Trophoblast cell (in vitro differentiated cells and primary cell): Measurements from ENCODE around the gene FSCN2.

Source experiments
- DNase-seq, 2 donors: peaks; one replicate each; pipeline ENCODE4 v3.0.0-alpha.2; 2016
- H2AFZ ChIP-seq: 2 replicates; pipeline ENCODE4 v1.6.1; 2013; ENCODE audit warnings: low read length, moderate library complexity, mild to moderate bottlenecking; ENCODE audit not compliant: insufficient read depth, poor library complexity
- H2AK5ac ChIP-seq: 2 replicates; pipeline ENCODE4 v1.6.1; 2013; ENCODE audit warnings: mild to moderate bottlenecking, low read length
- H2BK120ac ChIP-seq: 2 replicates; pipeline ENCODE4 v1.6.1; 2013; ENCODE audit warnings: low read length, mild to moderate bottlenecking, moderate library complexity; ENCODE audit not compliant: insufficient read depth, poor library complexity
- H2BK12ac ChIP-seq: 2 replicates; pipeline ENCODE4 v1.6.1; 2013; ENCODE audit warnings: mild to moderate bottlenecking, low read length, moderate library complexity
- H2BK5ac ChIP-seq: 2 replicates; pipeline ENCODE4 v1.6.1; 2013; ENCODE audit warnings: low read length, low read depth, moderate library complexity, mild to moderate bottlenecking; ENCODE audit not compliant: poor library complexity
- H3K14ac ChIP-seq: 2 replicates; pipeline ENCODE4 v1.6.1; 2013; ENCODE audit warnings: mild to moderate bottlenecking, low read length
- H3K18ac ChIP-seq: 2 replicates; pipeline ENCODE4 v1.6.1; 2013; ENCODE audit warnings: mild to moderate bottlenecking, low read length
- H3K23ac ChIP-seq: 2 replicates; pipeline ENCODE4 v1.6.1; 2013; ENCODE audit warnings: low read length
- H3K27ac ChIP-seq: 2 replicates; pipeline ENCODE4 v1.5.1; 2013; ENCODE audit warnings: low read depth, mild to moderate bottlenecking, inconsistent platforms, low read length, moderate library complexity
- H3K27me3 ChIP-seq: 2 replicates; pipeline ENCODE4 v1.6.1; 2013; ENCODE audit warnings: inconsistent platforms, mild to moderate bottlenecking, low read length, moderate library complexity; ENCODE audit not compliant: insufficient read depth
- H3K36me3 ChIP-seq, 2 experiments: 1 replicate in 1 of 2; 2 replicates in 1 of 2; pipeline ENCODE4 v1.6.1; 2013; ENCODE audit warnings: low read length in 2 of 2, mild to moderate bottlenecking in 2 of 2, moderate library complexity in 1 of 2; ENCODE audit not compliant: insufficient read depth in 2 of 2, control insufficient read depth in 1 of 2
- H3K4ac ChIP-seq: 2 replicates; pipeline ENCODE4 v1.6.1; 2013; ENCODE audit warnings: low read depth, mild to moderate bottlenecking, low read length, moderate library complexity
- H3K4me1 ChIP-seq, 2 experiments: 1 replicate in 1 of 2; 2 replicates in 1 of 2; pipeline ENCODE4 v1.6.1; 2013; ENCODE audit warnings: low read length in 2 of 2, mild to moderate bottlenecking in 2 of 2, moderate library complexity in 1 of 2; ENCODE audit not compliant: insufficient read depth in 2 of 2, control insufficient read depth in 1 of 2
- H3K4me2 ChIP-seq: 2 replicates; pipeline ENCODE4 v1.6.1; 2013; ENCODE audit warnings: inconsistent platforms, mild to moderate bottlenecking, low read length, moderate library complexity
- H3K4me3 ChIP-seq: 2 replicates; pipeline ENCODE4 v1.5.1; 2013; ENCODE audit warnings: mild to moderate bottlenecking, low read depth, low read length, inconsistent platforms
- H3K79me1 ChIP-seq: one replicate; pipeline ENCODE4 v1.6.1; 2013; ENCODE audit warnings: low read length
- H3K79me2 ChIP-seq: 2 replicates; pipeline ENCODE4 v1.6.1; 2013; ENCODE audit warnings: low read length, mild to moderate bottlenecking; ENCODE audit not compliant: control insufficient read depth, insufficient read depth, poor library complexity
- H3K9ac ChIP-seq: 2 replicates; pipeline ENCODE4 v1.6.1; 2013; ENCODE audit warnings: mild to moderate bottlenecking, low read length
- H3K9me3 ChIP-seq: 2 replicates; pipeline ENCODE4 v1.6.1; 2013; ENCODE audit warnings: low read depth, mild to moderate bottlenecking, control low read depth, inconsistent platforms, low read length; ENCODE audit not compliant: insufficient read depth
- H4K12ac ChIP-seq: 2 replicates; pipeline ENCODE4 v1.6.1; 2013; ENCODE audit warnings: low read depth, mild to moderate bottlenecking, low read length, moderate library complexity
- H4K8ac ChIP-seq: 2 replicates; pipeline ENCODE4 v1.6.1; 2013; ENCODE audit warnings: low read depth, mild to moderate bottlenecking, low read length, moderate library complexity
- H4K91ac ChIP-seq: one replicate; pipeline ENCODE4 v1.6.1; 2013; ENCODE audit warnings: low read depth, mild to moderate bottlenecking, low read length, moderate library complexity
- WGBS: extraction: QIAGEN DNeasy Blood & Tissue Kit; methylation state at CpG from one replicate; pipeline ENCODE4 v1.1.7; 2013; ENCODE audit warnings: missing lambda C conversion rate; ENCODE audit not compliant: insufficient read length, insufficient coverage; ENCODE audit errors: extremely low coverage; 5-methylcytosine and 5-hydroxymethylcytosine counted together

Gene FSCN2

DNA sequence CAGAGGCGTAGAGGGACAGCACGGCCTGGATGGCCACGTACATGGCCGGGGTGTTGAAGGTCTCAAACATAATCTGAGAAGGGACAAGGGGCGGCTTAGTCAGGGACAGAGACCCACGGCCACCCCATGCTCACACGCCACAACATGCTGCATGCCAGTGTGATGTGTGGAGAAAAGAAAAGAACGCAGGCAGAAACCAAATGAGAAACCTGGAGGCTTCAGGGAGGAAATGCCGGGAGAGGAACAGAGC, 16.7 kb upstream of the FSCN2 start:
- H2BK5ac ChIP-seq, result no peak overlapping the region
- no peak overlapping the region for H2BK12ac ChIP-seq
- WGBS, result no CpG with 5 or more reads among the region's 9 CpGs
- H3K4ac ChIP-seq, result peak overlapping the region; percentile 82
- no peak overlapping the region for H3K27ac ChIP-seq
- H3K18ac ChIP-seq, result no peak overlapping the region
- no peak overlapping the region for H3K14ac ChIP-seq
- H2AFZ ChIP-seq, result no peak overlapping the region
- no peak for DNase-seq
- peaks cover 32% of the 10 kb centered on the region for H3K79me1 ChIP-seq
- H3K9me3 ChIP-seq, result peaks cover 8% of the 10 kb centered on the region
- H3K4me2 ChIP-seq, result peak overlapping the region; percentile 70
- H3K4me3 ChIP-seq, result peak overlapping the region; percentile 94
- no peaks in the 10 kb centered on the region for H3K27me3 ChIP-seq
- peaks cover 48% of the 10 kb centered on the region for H3K79me2 ChIP-seq
- H2AK5ac ChIP-seq, result no peak overlapping the region
- peaks cover 13 to 15% of the 10 kb centered on the region in 2 experiments for H3K4me1 ChIP-seq
- no peak overlapping the region for H4K8ac ChIP-seq
- H4K12ac ChIP-seq, result no peak overlapping the region
- no peak overlapping the region for H2BK120ac ChIP-seq
- no peak overlapping the region for H4K91ac ChIP-seq
- H3K9ac ChIP-seq, result peak overlapping the region; percentile 90
- no peak overlapping the region for H3K23ac ChIP-seq
- H3K36me3 ChIP-seq, result peaks cover 30 to 38% of the 10 kb centered on the region in 2 experiments

DNA sequence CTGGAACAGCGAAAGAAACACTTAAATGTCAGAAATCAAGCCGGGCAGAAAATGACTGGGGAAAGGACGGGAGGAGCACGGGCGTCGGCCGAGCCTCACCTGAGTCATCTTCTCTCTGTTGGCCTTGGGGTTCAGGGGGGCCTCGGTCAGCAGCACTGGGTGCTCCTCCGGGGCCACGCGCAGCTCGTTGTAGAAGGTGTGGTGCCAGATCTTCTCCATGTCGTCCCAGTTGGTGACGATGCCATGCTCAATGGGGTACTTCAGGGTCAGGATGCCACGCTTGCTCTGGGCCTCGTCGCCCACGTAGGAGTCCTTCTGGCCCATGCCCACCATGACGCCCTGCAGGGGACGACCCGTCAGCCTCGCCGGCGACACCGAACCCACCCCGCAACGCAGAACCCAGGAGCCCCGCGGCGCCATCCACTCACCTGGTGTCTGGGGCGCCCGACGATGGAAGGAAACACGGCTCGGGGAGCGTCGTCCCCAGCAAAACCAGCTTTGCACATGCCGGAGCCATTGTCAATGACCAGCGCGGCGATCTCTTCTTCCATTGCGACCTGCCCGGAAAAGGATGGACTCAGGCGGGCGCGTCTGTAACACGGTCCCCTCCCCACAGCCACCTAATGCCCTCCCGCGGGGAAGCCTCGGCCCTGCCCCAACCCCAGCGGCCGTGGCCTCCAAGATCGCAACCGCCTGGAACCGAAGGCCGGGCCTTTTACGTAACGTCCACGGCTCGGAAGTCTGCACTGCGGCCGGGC, 16.2 kb upstream of the FSCN2 start:
- peak overlapping the region; percentile 14 for H4K12ac ChIP-seq
- peaks cover 33% of the 10 kb centered on the region for H3K79me1 ChIP-seq
- no CpG with 5 or more reads among the region's 62 CpGs for WGBS
- no peak overlapping the region for H2AFZ ChIP-seq
- peak overlapping the region; percentile 95 for H3K14ac ChIP-seq
- no peak overlapping the region for H4K91ac ChIP-seq
- peak overlapping the region; percentile 77 for H3K27ac ChIP-seq
- H3K9me3 ChIP-seq, result peaks cover 8% of the 10 kb centered on the region
- H3K18ac ChIP-seq, result peak overlapping the region; percentile 4
- peak overlapping the region; percentile 62 for H2AK5ac ChIP-seq
- H3K23ac ChIP-seq, result no peak overlapping the region
- no peaks in the 10 kb centered on the region for H3K27me3 ChIP-seq
- DNase-seq, result peak in 1 of 2 donors; percentile 51
- peak overlapping the region; percentile 82 for H3K4ac ChIP-seq
- peak overlapping the region; percentile 33 for H4K8ac ChIP-seq
- H2BK12ac ChIP-seq, result no peak overlapping the region
- peak overlapping the region; percentile 94 for H3K4me3 ChIP-seq
- H3K36me3 ChIP-seq, result peaks cover 30 to 38% of the 10 kb centered on the region in 2 experiments
- H3K9ac ChIP-seq, result peak overlapping the region; percentile 90
- peaks cover 18 to 19% of the 10 kb centered on the region in 2 experiments for H3K4me1 ChIP-seq
- H2BK5ac ChIP-seq, result peak overlapping the region; percentile 73
- H2BK120ac ChIP-seq, result peak overlapping the region; percentile 48
- H3K79me2 ChIP-seq, result peaks cover 49% of the 10 kb centered on the region
- H3K4me2 ChIP-seq, result peak overlapping the region; percentile 70

DNA sequence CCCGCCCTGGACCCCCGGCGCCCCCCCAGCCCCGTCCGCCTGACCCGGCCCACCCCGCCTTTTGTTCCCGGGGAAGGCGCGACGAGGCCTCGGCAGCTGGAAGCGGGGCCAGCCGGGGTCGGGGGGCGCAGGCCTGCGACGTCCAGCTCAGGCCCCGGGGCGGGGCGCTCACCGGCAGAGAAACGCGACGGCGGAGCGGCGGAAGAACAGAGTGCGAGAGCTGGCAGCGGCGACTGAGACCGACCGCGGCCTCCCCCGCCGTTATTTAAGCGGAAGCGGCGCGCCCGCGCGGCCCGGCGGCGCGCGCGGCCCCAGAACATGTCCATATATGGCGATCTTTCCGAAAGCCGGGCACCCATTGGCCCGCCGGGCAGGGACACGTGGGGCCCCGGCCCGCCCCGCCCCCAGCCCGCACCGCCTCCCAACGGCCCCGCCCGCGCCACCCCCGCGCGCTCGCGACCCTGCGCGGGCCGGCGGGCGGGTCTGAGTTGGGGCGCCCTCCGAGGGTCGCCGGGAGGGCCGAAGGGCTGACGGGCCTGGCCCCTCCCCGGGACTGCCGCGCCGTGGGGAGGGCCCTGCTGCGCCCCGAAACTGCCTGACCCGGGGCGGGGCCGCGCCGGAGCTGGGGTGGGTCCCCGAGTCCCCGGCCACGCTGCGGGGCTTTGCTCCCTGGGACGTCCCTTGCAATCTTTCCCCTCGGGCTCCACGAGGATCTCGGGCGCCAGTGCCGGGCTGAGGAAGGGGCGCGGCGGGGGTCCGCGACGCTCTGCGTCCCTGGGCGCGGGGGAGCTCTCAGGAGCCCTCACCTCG, 15.4 kb upstream of the FSCN2 start, which contains the start of gene ACTG1:
Gene ACTG1, minus strand, starts transcription at position 238 of the 810 bp plus-strand sequence. CDS start 445 bp downstream, outside the sequence.
- H3K36me3 ChIP-seq, result peaks cover 30 to 38% of the 10 kb centered on the region in 2 experiments
- no CpG with 5 or more reads among the region's 111 CpGs for WGBS

DNA sequence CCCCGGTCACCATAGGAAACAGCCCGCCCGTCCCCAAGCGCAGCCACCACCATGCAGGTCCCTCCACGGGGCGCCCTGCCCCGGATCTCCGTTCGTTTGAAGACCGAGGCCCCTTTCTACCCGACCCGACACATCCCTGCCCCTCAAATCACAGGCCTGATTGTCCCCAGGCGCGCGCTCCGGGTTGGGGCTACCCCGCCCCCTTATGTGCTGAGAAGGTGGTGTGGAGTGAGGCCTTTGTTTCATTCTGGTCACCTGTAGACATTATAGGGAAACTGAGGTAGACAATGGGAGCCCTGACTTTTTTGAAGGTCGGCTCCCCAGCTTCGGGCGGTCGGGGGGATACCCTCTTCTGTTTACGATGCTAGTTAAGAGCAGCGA, 14.8 kb upstream of the FSCN2 start:
- peaks cover 49% of the 10 kb centered on the region for H3K79me2 ChIP-seq
- peaks cover 30 to 38% of the 10 kb centered on the region in 2 experiments for H3K36me3 ChIP-seq
- peak in 1 of 2 donors; percentile 46 for DNase-seq

More for the DNA sequence above, 15.4 kb upstream of the FSCN2 start, which contains the start of gene ACTG1:
- H3K4me2 ChIP-seq, result peak within 1 kb of the TSS; percentile 89
- no peak within 1 kb of the TSS for H3K23ac ChIP-seq
- H2AFZ ChIP-seq, result peak within 1 kb of the TSS; percentile 77
- peak within 1 kb of the TSS; percentile 97 for H4K91ac ChIP-seq
- peak within 1 kb of the TSS; percentile 100 for H3K4ac ChIP-seq
- peak; percentile 84 to 94 for DNase-seq
- peak within 1 kb of the TSS; percentile 97 for H3K27ac ChIP-seq
- peaks cover 24 to 26% of the 10 kb centered on the region in 2 experiments for H3K4me1 ChIP-seq
- peak within 1 kb of the TSS; percentile 99 for H3K9ac ChIP-seq
- H3K27me3 ChIP-seq, result no peaks in the 10 kb centered on the region
- H4K12ac ChIP-seq, result peak within 1 kb of the TSS; percentile 99
- peaks cover 49% of the 10 kb centered on the region for H3K79me2 ChIP-seq
- peak within 1 kb of the TSS; percentile 94 for H3K4me3 ChIP-seq
- peak within 1 kb of the TSS; percentile 99 for H4K8ac ChIP-seq
- peaks cover 8% of the 10 kb centered on the region for H3K9me3 ChIP-seq
- H2AK5ac ChIP-seq, result peak within 1 kb of the TSS; percentile 100
- peak within 1 kb of the TSS; percentile 98 for H2BK5ac ChIP-seq
- peaks cover 34% of the 10 kb centered on the region for H3K79me1 ChIP-seq
- H2BK120ac ChIP-seq, result peak within 1 kb of the TSS; percentile 88
- peak within 1 kb of the TSS; percentile 96 for H3K14ac ChIP-seq
- peak within 1 kb of the TSS; percentile 99 for H3K18ac ChIP-seq
- H2BK12ac ChIP-seq, result peak within 1 kb of the TSS; percentile 83

More for the DNA sequence above, 14.8 kb upstream of the FSCN2 start:
- Histone ChIP-seq H3K4me1 (peaks cover 30 to 32% of the 10 kb centered on the region in 2 experiments), H2AK5ac (peak overlapping the region; percentile 100), H3K18ac (peak overlapping the region; percentile 99), H2BK5ac (peak overlapping the region; percentile 98), H3K4me2 (peak overlapping the region; percentile 89), H4K12ac (peak overlapping the region; percentile 99), H2AFZ (peak overlapping the region; percentile 77), H3K14ac (peak overlapping the region; percentile 96), H3K27me3 (no peaks in the 10 kb centered on the region), H3K23ac (no peak overlapping the region), H3K79me1 (peaks cover 39% of the 10 kb centered on the region), H3K4ac (peak overlapping the region; percentile 100), H3K4me3 (peak overlapping the region; percentile 73), H2BK120ac (peak overlapping the region; percentile 88), H3K27ac (peak overlapping the region; percentile 97), H4K8ac (peak overlapping the region; percentile 99), H3K9me3 (peaks cover 8% of the 10 kb centered on the region), H2BK12ac (peak overlapping the region; percentile 83), H4K91ac (peak overlapping the region; percentile 97), H3K9ac (peak overlapping the region; percentile 99)
- no CpG with 5 or more reads among the region's 23 CpGs for WGBS
